NCI-H1694 (cell line): ENCODE results near the gene ADGRG3.
"Not testable (repeated sequence)": the region's sequence is repeated elsewhere in the genome, so short reads cannot be mapped to it uniquely, and the experiment has no call there.

ENCODE experiments used
- DNase-seq: peaks from one replicate; lab custom pipeline; 2025; lab: John Stamatoyannopoulos, UW

ADGRG3 gene

GRCh38 chr16:57697896-57698537 lies 29.9 kb downstream of the ADGRG3 start:
- no peak for DNase-seq

GRCh38 chr16:57698812-57699405 lies 30.8 kb downstream of the ADGRG3 start:
- no peak for DNase-seq

GRCh38 chr16:57699481-57699880 lies 31.4 kb downstream of the ADGRG3 start:
- no peak for DNase-seq

- no peak for DNase-seq
Measured at GRCh38 chr16:57699899-57700298, 31.8 kb downstream of the ADGRG3 start.

- DNase-seq = no peak
Measured at GRCh38 chr16:57700781-57701551, 32.9 kb downstream of the ADGRG3 start.

GRCh38 chr16:57701759-57702371 lies 33.8 kb downstream of the ADGRG3 start:
- no peak for DNase-seq

- DNase-seq = no peak
Measured at GRCh38 chr16:57703416-57704010, 35.4 kb downstream of the ADGRG3 start.

GRCh38 chr16:57704011-57704904 lies 36.2 kb downstream of the ADGRG3 start:
- DNase-seq = no peak

GRCh38 chr16:57704905-57705852 lies 37.1 kb downstream of the ADGRG3 start:
- DNase-seq = no peak

- DNase-seq = no peak
Measured at GRCh38 chr16:57706717-57707116, 38.6 kb downstream of the ADGRG3 start.

- no peak for DNase-seq
Measured at GRCh38 chr16:57707331-57707730, 39.2 kb downstream of the ADGRG3 start.

GRCh38 chr16:57708168-57708567 lies 40.1 kb downstream of the ADGRG3 start:
- DNase-seq = no peak

- DNase-seq = no peak
Measured at GRCh38 chr16:57709663-57710062, 41.6 kb downstream of the ADGRG3 start.

- peak; percentile 1 for DNase-seq
Measured at GRCh38 chr16:57711346-57711745, 43.2 kb downstream of the ADGRG3 start.

- DNase-seq = no peak
Measured at GRCh38 chr16:57711993-57712392, 43.9 kb downstream of the ADGRG3 start.

- not testable (repeated sequence) for DNase-seq
Measured at GRCh38 chr16:57712569-57712968, 44.5 kb downstream of the ADGRG3 start.

- DNase-seq = no peak
Measured at GRCh38 chr16:57713596-57713995, 45.5 kb downstream of the ADGRG3 start.

- no peak for DNase-seq
Measured at GRCh38 chr16:57714047-57714446, 45.9 kb downstream of the ADGRG3 start.

- DNase-seq = peak; percentile 5
Measured at GRCh38 chr16:57720142-57720575, 52.1 kb downstream of the ADGRG3 start.
